Choroid plexus epithelial cell (primary cell): ENCODE results near the gene FOXP1.

Experiments used
- DNase-seq: peaks from one replicate; pipeline ENCODE4 v3.0.0-alpha.2; 2010; ENCODE audit warnings: low read depth
- H3K4me3 ChIP-seq: 2 replicates; pipeline ENCODE4 v1.5.1; 2011; ENCODE audit warnings: low read depth, mild to moderate bottlenecking, control low read depth, low read length, moderate library complexity
- TF ChIP-seq, protein P1 (sequence below): conservative IDR thresholded peaks from 2 replicates; pipeline ENCODE4 v1.5.1; 2011; ENCODE audit warnings: low read depth, mild to moderate bottlenecking, control low read depth, inconsistent platforms, low read length, moderate library complexity

FOXP1 gene

GRCh38 chr3:71121429-71122167 lies 461.9 kb downstream of the FOXP1 start:
- no peak overlapping the region for H3K4me3 ChIP-seq
- DNase-seq, result no peak
- TF ChIP-seq, protein P1, sequence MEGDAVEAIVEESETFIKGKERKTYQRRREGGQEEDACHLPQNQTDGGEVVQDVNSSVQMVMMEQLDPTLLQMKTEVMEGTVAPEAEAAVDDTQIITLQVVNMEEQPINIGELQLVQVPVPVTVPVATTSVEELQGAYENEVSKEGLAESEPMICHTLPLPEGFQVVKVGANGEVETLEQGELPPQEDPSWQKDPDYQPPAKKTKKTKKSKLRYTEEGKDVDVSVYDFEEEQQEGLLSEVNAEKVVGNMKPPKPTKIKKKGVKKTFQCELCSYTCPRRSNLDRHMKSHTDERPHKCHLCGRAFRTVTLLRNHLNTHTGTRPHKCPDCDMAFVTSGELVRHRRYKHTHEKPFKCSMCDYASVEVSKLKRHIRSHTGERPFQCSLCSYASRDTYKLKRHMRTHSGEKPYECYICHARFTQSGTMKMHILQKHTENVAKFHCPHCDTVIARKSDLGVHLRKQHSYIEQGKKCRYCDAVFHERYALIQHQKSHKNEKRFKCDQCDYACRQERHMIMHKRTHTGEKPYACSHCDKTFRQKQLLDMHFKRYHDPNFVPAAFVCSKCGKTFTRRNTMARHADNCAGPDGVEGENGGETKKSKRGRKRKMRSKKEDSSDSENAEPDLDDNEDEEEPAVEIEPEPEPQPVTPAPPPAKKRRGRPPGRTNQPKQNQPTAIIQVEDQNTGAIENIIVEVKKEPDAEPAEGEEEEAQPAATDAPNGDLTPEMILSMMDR, result no peak

GRCh38 chr3:71120012-71120411 lies 463.5 kb downstream of the FOXP1 start:
- H3K4me3 ChIP-seq, result no peak overlapping the region
- TF ChIP-seq, protein P1, result no peak
- no peak for DNase-seq

GRCh38 chr3:71119171-71119570 lies 464.4 kb downstream of the FOXP1 start:
- TF ChIP-seq, protein P1, result no peak
- no peak overlapping the region for H3K4me3 ChIP-seq
- DNase-seq, result no peak

- TF ChIP-seq, protein P1, result no peak
- DNase-seq, result no peak
- H3K4me3 ChIP-seq, result no peak overlapping the region
Observed at GRCh38 chr3:71118436-71118835, 465.1 kb downstream of the FOXP1 start.

DNA sequence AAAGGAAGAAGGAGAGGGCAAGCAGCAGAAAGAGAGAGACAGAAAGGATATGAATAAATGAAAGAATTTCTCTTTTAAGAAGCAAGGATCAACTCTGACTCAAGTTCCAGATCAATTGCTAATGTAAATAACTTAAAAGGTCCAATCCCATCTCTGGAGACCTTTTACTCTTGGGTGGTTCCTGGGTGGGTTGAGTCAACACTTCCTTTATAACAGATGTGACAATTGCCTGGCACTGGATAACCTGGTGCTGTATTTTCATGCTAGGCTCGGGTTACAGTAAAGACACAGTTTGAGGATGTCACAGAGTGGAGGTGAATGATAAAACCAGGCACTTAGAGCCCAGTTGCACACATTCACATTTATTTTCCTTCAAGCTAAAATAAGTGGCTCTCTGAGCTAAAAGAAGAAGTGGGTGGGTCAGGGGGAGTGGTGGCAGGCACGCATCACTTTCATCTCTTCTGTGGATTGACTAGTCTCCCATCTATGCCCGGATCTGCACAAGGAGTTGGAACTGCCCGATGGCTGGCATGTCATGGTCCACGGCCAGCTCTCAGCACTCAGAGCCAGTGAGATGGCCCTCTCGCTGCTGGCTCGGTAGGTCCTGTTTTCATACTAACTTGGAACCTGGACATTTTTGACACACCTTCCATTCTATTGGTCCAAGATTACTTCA lies 465.8 kb downstream of the FOXP1 start:
- no peak for DNase-seq
- H3K4me3 ChIP-seq, result no peak overlapping the region
- TF ChIP-seq, protein P1, result no peak

DNA sequence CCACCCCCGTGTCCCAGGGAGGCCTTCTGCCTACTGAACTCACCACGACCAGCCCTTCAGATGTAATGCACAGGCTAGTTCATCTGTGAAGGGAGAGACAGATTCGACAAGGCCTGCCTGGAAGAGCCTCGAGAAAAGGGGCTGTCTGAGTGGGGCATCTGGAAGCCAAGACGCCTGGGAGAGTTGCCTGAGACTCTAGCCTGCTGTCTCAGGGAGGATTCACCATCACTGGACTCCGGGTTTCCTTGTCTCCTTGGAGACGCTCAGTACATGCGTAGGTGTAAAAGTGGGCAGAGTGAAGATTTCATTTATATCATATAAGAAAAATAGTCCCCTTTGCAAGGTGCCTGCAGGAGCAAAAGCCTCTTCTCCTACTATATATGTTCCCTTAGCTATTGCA lies 468.9 kb downstream of the FOXP1 start:
- no peak for DNase-seq
- TF ChIP-seq, protein P1, result no peak
- H3K4me3 ChIP-seq, result no peak overlapping the region

- DNase-seq, result no peak
- TF ChIP-seq, protein P1, result no peak
- no peak overlapping the region for H3K4me3 ChIP-seq
Observed at GRCh38 chr3:71112576-71112975, 471.0 kb downstream of the FOXP1 start.
